H9 (cell line): ENCODE data around the gene XPA. TPM values are rescaled to one million over a fixed set of nuclear protein-coding genes. Genes with fewer than 3 reads are reported as not detected.

Experiments used
- DNase-seq: peaks from one replicate; pipeline ENCODE4 v3.0.0-alpha.2; 2017
- H2AFZ ChIP-seq: one replicate; pipeline ENCODE4 v1.6.1; 2013; ENCODE audit warnings: mild to moderate bottlenecking, low read length, control low read depth, moderate library complexity
- H2AK5ac ChIP-seq: 2 replicates; pipeline ENCODE4 v1.6.1; 2013; ENCODE audit warnings: low read length, control low read depth, mixed read lengths; ENCODE audit not compliant: insufficient read length
- H2BK120ac ChIP-seq: one replicate; pipeline ENCODE4 v1.6.1; 2013; ENCODE audit warnings: low read depth, mild to moderate bottlenecking, low read length, control low read depth, inconsistent platforms; ENCODE audit not compliant: poor library complexity, severe bottlenecking
- H2BK12ac ChIP-seq: 2 replicates; pipeline ENCODE4 v1.6.1; 2013; ENCODE audit warnings: low read length, control low read depth, mixed read lengths, low read depth; ENCODE audit not compliant: insufficient read length
- H2BK15ac ChIP-seq: 2 replicates; pipeline ENCODE4 v1.6.1; 2013; ENCODE audit warnings: low read depth, low read length, control low read depth
- H2BK20ac ChIP-seq: one replicate; pipeline ENCODE4 v1.6.1; 2013; ENCODE audit warnings: low read depth, mild to moderate bottlenecking, low read length, control low read depth, inconsistent platforms; ENCODE audit not compliant: poor library complexity, severe bottlenecking
- H2BK5ac ChIP-seq: 2 replicates; pipeline ENCODE4 v1.6.1; 2013; ENCODE audit warnings: low read length, control low read depth, mixed read lengths; ENCODE audit not compliant: insufficient read length
- H3K14ac ChIP-seq: 2 replicates; pipeline ENCODE4 v1.6.1; 2013; ENCODE audit warnings: low read length, control low read depth; ENCODE audit not compliant: insufficient read depth
- H3K18ac ChIP-seq: 2 replicates; pipeline ENCODE4 v1.6.1; 2013; ENCODE audit warnings: low read depth, mild to moderate bottlenecking, mixed read lengths, low read length, control low read depth; ENCODE audit not compliant: insufficient read length
- H3K23ac ChIP-seq: 2 replicates; pipeline ENCODE4 v1.6.1; 2013; ENCODE audit warnings: low read length, control low read depth, mixed read lengths, low read depth; ENCODE audit not compliant: insufficient read length
- H3K23me2 ChIP-seq: 2 replicates; pipeline ENCODE4 v1.6.1; 2013; ENCODE audit warnings: low read depth, mild to moderate bottlenecking, mixed read lengths, low read length, control low read depth; ENCODE audit not compliant: insufficient read length, poor library complexity, severe bottlenecking
- H3K27ac ChIP-seq: 2 replicates; pipeline ENCODE4 v1.5.1; 2013; ENCODE audit warnings: low read length, control low read depth, mixed read lengths, low read depth; ENCODE audit not compliant: insufficient read length
- H3K27me3 ChIP-seq: 2 replicates; pipeline ENCODE4 v1.6.1; 2013; ENCODE audit warnings: low read length, control low read depth, inconsistent platforms; ENCODE audit not compliant: insufficient read depth
- H3K4ac ChIP-seq: 2 replicates; pipeline ENCODE4 v1.6.1; 2013; ENCODE audit warnings: low read depth, mild to moderate bottlenecking, control low read depth, inconsistent platforms, low read length, moderate library complexity
- H3K4me1 ChIP-seq: 2 replicates; pipeline ENCODE4 v1.6.1; 2013; ENCODE audit warnings: low read length, control low read depth, inconsistent platforms; ENCODE audit not compliant: insufficient read depth
- H3K4me2 ChIP-seq: 2 replicates; pipeline ENCODE4 v1.6.1; 2013; ENCODE audit warnings: low read length, control low read depth, mixed read lengths; ENCODE audit not compliant: insufficient read length, insufficient read depth
- H3K56ac ChIP-seq: 2 replicates; pipeline ENCODE4 v1.6.1; 2013; ENCODE audit warnings: low read depth, mild to moderate bottlenecking, mixed read lengths, low read length, control low read depth; ENCODE audit not compliant: insufficient read length
- H3K79me1 ChIP-seq: 2 replicates; pipeline ENCODE4 v1.6.1; 2013; ENCODE audit warnings: low read depth, mild to moderate bottlenecking, moderate library complexity, low read length, control low read depth, inconsistent platforms; ENCODE audit not compliant: insufficient read depth, poor library complexity, severe bottlenecking
- H3K79me2 ChIP-seq: 2 replicates; pipeline ENCODE4 v1.6.1; 2013; ENCODE audit warnings: low read length, control low read depth, inconsistent platforms; ENCODE audit not compliant: insufficient read depth
- H3K9ac ChIP-seq: 2 replicates; pipeline ENCODE4 v1.6.1; 2013; ENCODE audit warnings: low read length, control low read depth, mixed read lengths; ENCODE audit not compliant: insufficient read length; ENCODE audit errors: extremely low read depth
- H3K9me3 ChIP-seq: one replicate; pipeline ENCODE4 v1.6.1; 2013; ENCODE audit warnings: low read depth, low read length, inconsistent platforms; ENCODE audit not compliant: control insufficient read depth
- H3T11ph ChIP-seq: one replicate; pipeline ENCODE4 v1.6.1; 2013; ENCODE audit warnings: mild to moderate bottlenecking, low read length, control low read depth, inconsistent platforms
- H4K20me1 ChIP-seq: one replicate; pipeline ENCODE4 v1.6.1; 2013; ENCODE audit not compliant: control insufficient read depth, insufficient read length, insufficient read depth
- H4K5ac ChIP-seq: 2 replicates; pipeline ENCODE4 v1.6.1; 2013; ENCODE audit warnings: low read depth, mild to moderate bottlenecking, mixed read lengths, low read length, control low read depth; ENCODE audit not compliant: insufficient read length
- H4K8ac ChIP-seq: replicated peaks from 2 replicates; pipeline ENCODE4 v1.6.1; 2013; ENCODE audit warnings: low read length, control low read depth, mixed read lengths, low read depth; ENCODE audit not compliant: insufficient read length
- H4K91ac ChIP-seq: 2 replicates; pipeline ENCODE4 v1.6.1; 2013; ENCODE audit warnings: low read depth, mild to moderate bottlenecking, moderate library complexity, mixed read lengths, low read length, control low read depth; ENCODE audit not compliant: insufficient read length
- H3K27ac Mint-ChIP-seq, 3 experiments: 2 replicates in 2 of 3; 3 replicates in 1 of 3; pipeline ENCODE4 v1.8.0; 2020 to 2021; ENCODE audit warnings: mixed read lengths in 3 of 3, mild to moderate bottlenecking in 1 of 3, moderate library complexity in 1 of 3
- H3K27me3 Mint-ChIP-seq: 2 replicates; pipeline ENCODE4 v1.8.0; 2021; ENCODE audit warnings: low read depth, mild to moderate bottlenecking, moderate library complexity, mixed read lengths
- H3K36me3 Mint-ChIP-seq, 3 experiments: 2 replicates in 2 of 3; 3 replicates in 1 of 3; pipeline ENCODE4 v1.8.0; 2020 to 2021; ENCODE audit warnings: low read depth in 3 of 3, mixed read lengths in 3 of 3; ENCODE audit not compliant: insufficient read depth in 1 of 3
- H3K4me1 Mint-ChIP-seq, 2 experiments: 2 replicates each; pipeline ENCODE4 v1.8.0; 2020; ENCODE audit warnings: mixed read lengths in 2 of 2
- H3K4me3 Mint-ChIP-seq, 2 experiments: 2 replicates in 1 of 2; 3 replicates in 1 of 2; pipeline ENCODE4 v1.8.0; 2020 to 2021; ENCODE audit warnings: mild to moderate bottlenecking in 2 of 2, mixed read lengths in 2 of 2, moderate library complexity in 1 of 2
- H3K9me3 Mint-ChIP-seq, 2 experiments: 2 replicates in 1 of 2; 3 replicates in 1 of 2; pipeline ENCODE4 v1.8.0; 2020; ENCODE audit warnings: mild to moderate bottlenecking in 2 of 2, mixed read lengths in 2 of 2, moderate library complexity in 1 of 2
- CTCF ChIP-seq: fragments of 200-600 bp; sonication (generic); conservative IDR thresholded peaks from 3 replicates; pipeline ENCODE4 v1.8.0; 2021; ENCODE audit warnings: antibody characterized with exemption, mild to moderate bottlenecking
- WGBS: extraction: QIAGEN DNeasy Blood & Tissue Kit; methylation state at CpG from one replicate; pipeline ENCODE4 v1.1.7; 2013; ENCODE audit warnings: missing lambda C conversion rate, low lambda C conversion rate, mixed read lengths; ENCODE audit not compliant: insufficient read length; ENCODE audit errors: extremely low coverage; 5-methylcytosine and 5-hydroxymethylcytosine counted together
- total RNA-seq: library from RNA; stranded (reverse); gene quantifications from 2 replicates; pipeline ENCODE4 v1.2.1, GENCODE V29; 2021

Gene XPA
- total RNA-seq, 1 experiment from 2014 or later, result 6.6 TPM

- H4K8ac ChIP-seq, result no peak overlapping the region
- no peaks in the 10 kb centered on the region for H3K23me2 ChIP-seq
- no peak overlapping the region for H3K27ac ChIP-seq
- H3K79me1 ChIP-seq, result no peaks in the 10 kb centered on the region
- H3K27me3 ChIP-seq, result no peaks in the 10 kb centered on the region
- TF ChIP-seq CTCF, result no peak
- no peak overlapping the region for H3K4me3 Mint-ChIP-seq
- no CpG with 5 or more reads among the region's 3 CpGs for WGBS
- H2BK120ac ChIP-seq, result no peak overlapping the region
- no peaks in the 10 kb centered on the region for H3K79me2 ChIP-seq
- H2AK5ac ChIP-seq, result no peak overlapping the region
- H3K4ac ChIP-seq, result no peak overlapping the region
- no peak overlapping the region for H3K27ac Mint-ChIP-seq
- no peak overlapping the region for H2BK5ac ChIP-seq
- H2BK20ac ChIP-seq, result no peak overlapping the region
- H3T11ph ChIP-seq, result no peak overlapping the region
- no peak overlapping the region for H2BK15ac ChIP-seq
- H2BK12ac ChIP-seq, result no peak overlapping the region
- no peak overlapping the region for H3K56ac ChIP-seq
- no peak overlapping the region for H2AFZ ChIP-seq
- H3K27me3 Mint-ChIP-seq, result no peaks in the 10 kb centered on the region
- no peaks in the 10 kb centered on the region for H4K20me1 ChIP-seq
- no peak overlapping the region for H3K4me2 ChIP-seq
- no peak overlapping the region for H3K14ac ChIP-seq
- H3K18ac ChIP-seq, result no peak overlapping the region
- DNase-seq, result no peak
- H3K4me1 Mint-ChIP-seq, result no peaks in the 10 kb centered on the region
- no peaks in the 10 kb centered on the region for H3K4me1 ChIP-seq
- H3K9me3 Mint-ChIP-seq, result no peaks in the 10 kb centered on the region
- no peaks in the 10 kb centered on the region for H3K9me3 ChIP-seq
- H3K36me3 Mint-ChIP-seq, result peaks cover 39 to 93% (median 77%) of the 10 kb centered on the region in 3 experiments
- no peak overlapping the region for H4K5ac ChIP-seq
- H3K9ac ChIP-seq, result no peak overlapping the region
- no peak overlapping the region for H3K23ac ChIP-seq
- H4K91ac ChIP-seq, result no peak overlapping the region
Observed at GRCh38 chr9:97665742-97666141, 31.4 kb downstream of the XPA start.
